Liver (tissue), 9 donors: ENCODE measurements around the gene LRRC36. TPM values are rescaled to one million over a fixed set of nuclear protein-coding genes. Genes with fewer than 3 reads are reported as not detected.

Source experiments
- DNase-seq: peaks from one replicate; pipeline ENCODE4 v3.0.0-alpha.2; 2017; ENCODE audit warnings: low spot score
- H3K27ac ChIP-seq, 2 donors: one replicate each; pipeline ENCODE4 v1.7.0; 2013; ENCODE audit warnings: inconsistent platforms in 2 of 2, low read length in 2 of 2, control low read depth in 1 of 2, low read depth in 1 of 2, mild to moderate bottlenecking in 1 of 2
- H3K27me3 ChIP-seq, 4 donors: one replicate each; pipeline versions ENCODE4 v1.6.1 to v1.7.0; 2013; ENCODE audit warnings: low read length in 3 of 4, inconsistent platforms in 1 of 4, mild to moderate bottlenecking in 1 of 4, moderate library complexity in 1 of 4; ENCODE audit not compliant: control insufficient read depth in 4 of 4, insufficient read depth in 4 of 4
- H3K36me3 ChIP-seq, 4 donors: one replicate each; pipeline versions ENCODE4 v1.6.1 to v1.7.0; 2013; ENCODE audit warnings: low read length in 3 of 4, mild to moderate bottlenecking in 3 of 4, low read depth in 1 of 4, moderate library complexity in 1 of 4; ENCODE audit not compliant: control insufficient read depth in 4 of 4, insufficient read depth in 3 of 4
- H3K4me1 ChIP-seq, 4 donors: one replicate each; pipeline versions ENCODE4 v1.6.1 to v1.7.0; 2013; ENCODE audit warnings: low read length in 3 of 4, mild to moderate bottlenecking in 3 of 4, moderate library complexity in 1 of 4; ENCODE audit not compliant: control insufficient read depth in 4 of 4, insufficient read depth in 4 of 4
- H3K4me3 ChIP-seq, 3 donors: one replicate each; pipeline versions ENCODE4 v1.6.1 to v1.7.0; 2013; ENCODE audit warnings: low read length in 3 of 3, control low read depth in 1 of 3, low read depth in 1 of 3, mild to moderate bottlenecking in 1 of 3
- H3K9ac ChIP-seq, 2 donors: one replicate each; pipeline ENCODE4 v1.7.0; 2013; ENCODE audit warnings: low read length in 2 of 2, mild to moderate bottlenecking in 2 of 2, moderate library complexity in 2 of 2, control low read depth in 1 of 2, low read depth in 1 of 2
- H3K9me3 ChIP-seq, 4 donors: one replicate each; pipeline versions ENCODE4 v1.6.1 to v1.7.0; 2013; ENCODE audit warnings: low read length in 3 of 4; ENCODE audit not compliant: control insufficient read depth in 4 of 4
- ATF3 ChIP-seq: IDR thresholded peaks from 2 replicates; pipeline ENCODE4 v1.6.1; 2016; ENCODE audit warnings: antibody characterized with exemption
- CTCF ChIP-seq: fragments of 150-350 bp; IDR thresholded peaks from 2 replicates; pipeline ENCODE4 v1.5.1; 2017; ENCODE audit warnings: improper control_type of control experiment, low read depth, low read length; ENCODE audit not compliant: missing input control
- FOXA1 ChIP-seq: IDR thresholded peaks from 2 replicates; pipeline ENCODE4 v1.6.1; 2016; ENCODE audit warnings: antibody characterized with exemption
- FOXA2 ChIP-seq: IDR thresholded peaks from 2 replicates; pipeline ENCODE4 v1.6.1; 2016; ENCODE audit warnings: antibody characterized with exemption
- GABPA ChIP-seq, 2 donors: IDR thresholded peaks in 1 of 2; conservative IDR thresholded peaks in 1 of 2; 2 replicates each; pipeline ENCODE4 v1.6.1; 2016; ENCODE audit warnings: antibody characterized with exemption in 2 of 2, mild to moderate bottlenecking in 1 of 2, moderate library complexity in 1 of 2
- HNF4G ChIP-seq: IDR thresholded peaks from 2 replicates; pipeline ENCODE4 v1.6.1; 2016; ENCODE audit warnings: antibody characterized with exemption
- JUND ChIP-seq, 2 donors: IDR thresholded peaks; 2 replicates each; pipeline ENCODE4 v1.6.1; 2016; ENCODE audit warnings: antibody characterized with exemption in 2 of 2
- MAX ChIP-seq: IDR thresholded peaks from 2 replicates; pipeline ENCODE4 v1.6.1; 2016; ENCODE audit warnings: antibody characterized with exemption
- NR2F2 ChIP-seq: IDR thresholded peaks from 2 replicates; pipeline ENCODE4 v1.6.1; 2016; ENCODE audit warnings: antibody characterized with exemption
- RAD21 ChIP-seq, 2 donors: IDR thresholded peaks; 2 replicates each; pipeline ENCODE4 v1.6.1; 2016; ENCODE audit warnings: antibody characterized with exemption in 2 of 2, mild to moderate bottlenecking in 2 of 2
- RXRA ChIP-seq, 2 donors: IDR thresholded peaks; 2 replicates each; pipeline ENCODE4 v1.6.1; 2017 to 2018; ENCODE audit warnings: antibody characterized with exemption in 2 of 2, mild to moderate bottlenecking in 1 of 2
- SP1 ChIP-seq: IDR thresholded peaks from 2 replicates; pipeline ENCODE4 v1.6.1; 2018; ENCODE audit warnings: antibody characterized with exemption, mild to moderate bottlenecking
- TAF1 ChIP-seq: conservative IDR thresholded peaks from 2 replicates; pipeline ENCODE4 v1.6.1; 2016; ENCODE audit warnings: antibody characterized with exemption, mild to moderate bottlenecking
- ZBTB33 ChIP-seq: IDR thresholded peaks from 2 replicates; pipeline ENCODE4 v1.6.1; 2016; ENCODE audit warnings: antibody characterized with exemption
- WGBS: extraction: QIAGEN DNeasy Blood & Tissue Kit; methylation state at CpG from one replicate; pipeline ENCODE4 v1.1.7; 2013; 5-methylcytosine and 5-hydroxymethylcytosine counted together
- polyA plus RNA-seq, 2 donors: library from polyadenylated mRNA; stranded (reverse) in 1 of 2; unstranded in 1 of 2; fragments of 200-250 nt in 1 of 2; fragments of >200 nt in 1 of 2; fragmentation: Nextera tagmentation in 1 of 2; extraction: Ambion mirVana in 1 of 2; gene quantifications; one replicate each; pipeline versions ENCODE4 v1.2.1 to v1.2.3, GENCODE V29; 2013 to 2015
- total RNA-seq, 2 donors: library from RNA; depleted of rRNA; stranded (reverse); fragments of >200 nt; gene quantifications; one replicate each; pipeline ENCODE4 v1.2.3, GENCODE V29; 2014
- TF ChIP-seq, protein P1 (sequence below): IDR thresholded peaks from 2 replicates; pipeline ENCODE4 v1.6.1; 2016; ENCODE audit warnings: antibody characterized with exemption, mild to moderate bottlenecking
- donor health status: healthy.
- donor health status: healthy.
- donor health status: healthy.
- donor health status: healthy.
- donor health status: healthy.

LRRC36 gene
- total and polyA plus RNA-seq, 4 donors = 0.08 TPM; not detected in 3

DNA sequence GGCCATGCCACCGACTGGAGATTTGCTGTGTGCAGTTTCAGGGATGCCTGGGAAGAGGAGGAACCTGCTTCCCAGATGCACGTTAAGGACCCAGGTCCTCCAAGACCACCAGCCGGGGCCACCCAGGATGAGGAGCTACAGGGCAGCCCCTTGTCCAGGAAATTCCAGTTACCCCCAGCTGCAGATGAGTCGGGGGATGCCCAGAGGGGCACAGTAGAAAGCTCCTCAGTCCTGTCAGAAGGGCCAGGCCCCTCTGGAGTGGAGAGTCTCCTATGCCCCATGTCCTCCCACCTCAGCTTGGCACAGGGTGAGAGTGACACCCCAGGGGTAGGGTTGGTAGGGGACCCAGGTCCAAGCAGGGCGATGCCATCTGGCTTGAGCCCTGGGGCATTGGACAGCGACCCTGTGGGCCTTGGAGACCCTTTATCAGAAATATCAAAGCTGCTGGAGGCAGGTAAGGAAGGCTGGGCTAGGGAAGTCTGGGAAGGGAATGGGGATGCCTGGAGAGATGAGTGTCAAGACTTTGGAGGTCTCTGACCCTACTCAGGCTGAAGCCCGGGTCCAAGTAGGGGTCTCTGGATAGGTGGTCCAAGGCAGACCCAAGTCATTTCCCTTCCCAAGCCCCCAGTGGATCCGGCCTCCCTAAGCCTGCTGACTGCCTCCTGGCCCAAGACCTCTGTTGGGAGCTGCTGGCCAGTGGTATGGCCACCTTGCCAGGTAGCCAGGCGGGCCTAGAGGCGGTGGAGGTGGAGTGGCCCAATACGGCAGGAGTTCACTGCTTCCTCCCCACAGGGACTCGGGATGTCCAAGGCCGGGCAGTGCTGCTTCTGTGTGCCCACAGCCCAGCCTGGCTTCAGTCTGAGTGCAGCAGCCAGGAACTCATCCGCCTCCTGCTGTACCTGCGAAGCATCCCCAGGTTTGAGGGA, 46.3 kb upstream of the LRRC36 start:
- Histone ChIP-seq H3K27me3 (no peaks in the 10 kb centered on the region), H3K9ac (no peak overlapping the region), H3K4me1 (peaks cover 0 to 2% (median 0%) of the 10 kb centered on the region in 4 donors), H3K27ac (no peak overlapping the region), H3K9me3 (no peaks in the 10 kb centered on the region), H3K36me3 (no peaks in the 10 kb centered on the region), H3K4me3 (no peak overlapping the region)
- no peak for TF ChIP-seq NR2F2
- TF ChIP-seq TAF1 = no peak
- no peak for TF ChIP-seq FOXA1
- no peak for TF ChIP-seq CTCF
- no peak for TF ChIP-seq GABPA (IDR thresholded peaks at IDR 0.05 in 1 of 2, conservative IDR thresholded peaks at IDR 0.05 in 1 of 2)
- no peak for DNase-seq
- 93% methylated on average over 15 of the region's 15 CpGs for WGBS

GRCh38 chr16:67281536-67282446, 44.8 kb upstream of the LRRC36 start:
- 92% methylated on average over 14 of the region's 14 CpGs for WGBS

More at GRCh38 chr16:67281536-67282446, 44.8 kb upstream of the LRRC36 start:
- TF ChIP-seq RXRA (IDR thresholded peaks at IDR 0.05) (no peak), TAF1 (no peak), RAD21 (IDR thresholded peaks at IDR 0.05) (no peak), FOXA1 (no peak), FOXA2 (no peak), JUND (IDR thresholded peaks at IDR 0.05) (no peak), MAX (no peak), SP1 (no peak), ZBTB33 (no peak), ATF3 (no peak), GABPA (IDR thresholded peaks at IDR 0.05 in 1 of 2, conservative IDR thresholded peaks at IDR 0.05 in 1 of 2) (no peak), HNF4G (no peak)
- TF ChIP-seq, protein P1, sequence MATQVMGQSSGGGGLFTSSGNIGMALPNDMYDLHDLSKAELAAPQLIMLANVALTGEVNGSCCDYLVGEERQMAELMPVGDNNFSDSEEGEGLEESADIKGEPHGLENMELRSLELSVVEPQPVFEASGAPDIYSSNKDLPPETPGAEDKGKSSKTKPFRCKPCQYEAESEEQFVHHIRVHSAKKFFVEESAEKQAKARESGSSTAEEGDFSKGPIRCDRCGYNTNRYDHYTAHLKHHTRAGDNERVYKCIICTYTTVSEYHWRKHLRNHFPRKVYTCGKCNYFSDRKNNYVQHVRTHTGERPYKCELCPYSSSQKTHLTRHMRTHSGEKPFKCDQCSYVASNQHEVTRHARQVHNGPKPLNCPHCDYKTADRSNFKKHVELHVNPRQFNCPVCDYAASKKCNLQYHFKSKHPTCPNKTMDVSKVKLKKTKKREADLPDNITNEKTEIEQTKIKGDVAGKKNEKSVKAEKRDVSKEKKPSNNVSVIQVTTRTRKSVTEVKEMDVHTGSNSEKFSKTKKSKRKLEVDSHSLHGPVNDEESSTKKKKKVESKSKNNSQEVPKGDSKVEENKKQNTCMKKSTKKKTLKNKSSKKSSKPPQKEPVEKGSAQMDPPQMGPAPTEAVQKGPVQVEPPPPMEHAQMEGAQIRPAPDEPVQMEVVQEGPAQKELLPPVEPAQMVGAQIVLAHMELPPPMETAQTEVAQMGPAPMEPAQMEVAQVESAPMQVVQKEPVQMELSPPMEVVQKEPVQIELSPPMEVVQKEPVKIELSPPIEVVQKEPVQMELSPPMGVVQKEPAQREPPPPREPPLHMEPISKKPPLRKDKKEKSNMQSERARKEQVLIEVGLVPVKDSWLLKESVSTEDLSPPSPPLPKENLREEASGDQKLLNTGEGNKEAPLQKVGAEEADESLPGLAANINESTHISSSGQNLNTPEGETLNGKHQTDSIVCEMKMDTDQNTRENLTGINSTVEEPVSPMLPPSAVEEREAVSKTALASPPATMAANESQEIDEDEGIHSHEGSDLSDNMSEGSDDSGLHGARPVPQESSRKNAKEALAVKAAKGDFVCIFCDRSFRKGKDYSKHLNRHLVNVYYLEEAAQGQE = no peak
- no peaks in the 10 kb centered on the region for H3K27me3 ChIP-seq
- H3K4me3 ChIP-seq = no peak overlapping the region
- H3K9ac ChIP-seq = no peak overlapping the region
- peaks cover 0 to 2% (median 0%) of the 10 kb centered on the region in 4 donors for H3K4me1 ChIP-seq
- no peaks in the 10 kb centered on the region for H3K9me3 ChIP-seq
- no peak for DNase-seq
- no peaks in the 10 kb centered on the region for H3K36me3 ChIP-seq
- H3K27ac ChIP-seq = no peak overlapping the region
